Islet precursor cell (in vitro differentiated cells): ENCODE measurements around the gene FARP1.

ENCODE experiments used
- DNase-seq: peaks from one replicate; pipeline ENCODE4 v3.0.0-alpha.2; 2018

Gene FARP1

DNA sequence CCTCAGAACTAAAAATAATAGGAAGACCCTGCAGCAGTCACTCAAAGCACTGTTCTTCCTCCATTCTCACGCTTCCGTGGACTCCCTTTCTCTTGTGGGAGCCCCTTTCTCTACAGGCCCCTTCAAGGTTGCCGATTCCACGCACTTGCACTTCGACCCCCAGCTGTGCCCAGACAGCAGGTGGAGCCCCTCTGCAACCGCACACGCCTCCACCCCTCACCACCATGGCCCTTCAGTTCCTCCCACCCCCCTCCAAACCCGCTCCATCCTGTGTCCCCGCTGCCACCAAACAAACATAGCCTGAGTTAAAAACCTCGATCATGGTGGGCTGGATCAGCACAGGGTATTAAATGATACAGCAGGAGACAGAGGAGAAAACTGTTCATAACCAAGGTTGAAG lies 331.4 kb downstream of the FARP1 start:
- DNase-seq = no peak

DNA sequence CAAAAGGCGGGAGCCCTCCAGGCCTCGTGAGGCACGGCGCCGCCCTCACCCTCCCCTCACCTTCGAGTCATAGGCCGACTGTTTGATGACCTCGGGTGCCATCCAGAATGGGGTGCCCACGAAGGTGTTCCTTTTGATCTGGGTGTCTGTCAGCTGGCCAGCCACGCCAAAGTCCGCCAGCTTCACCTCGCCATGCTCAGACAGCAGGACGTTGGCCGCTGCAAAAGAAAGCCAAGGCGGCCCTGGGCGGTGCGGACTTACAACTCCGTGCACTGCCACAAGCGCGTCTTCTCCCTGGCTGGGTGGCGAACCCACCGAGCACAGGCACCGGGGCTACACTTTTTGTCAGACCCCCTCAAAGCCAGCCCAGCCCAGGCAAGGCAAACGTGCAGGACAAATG lies 331.9 kb downstream of the FARP1 start:
- no peak for DNase-seq

DNA sequence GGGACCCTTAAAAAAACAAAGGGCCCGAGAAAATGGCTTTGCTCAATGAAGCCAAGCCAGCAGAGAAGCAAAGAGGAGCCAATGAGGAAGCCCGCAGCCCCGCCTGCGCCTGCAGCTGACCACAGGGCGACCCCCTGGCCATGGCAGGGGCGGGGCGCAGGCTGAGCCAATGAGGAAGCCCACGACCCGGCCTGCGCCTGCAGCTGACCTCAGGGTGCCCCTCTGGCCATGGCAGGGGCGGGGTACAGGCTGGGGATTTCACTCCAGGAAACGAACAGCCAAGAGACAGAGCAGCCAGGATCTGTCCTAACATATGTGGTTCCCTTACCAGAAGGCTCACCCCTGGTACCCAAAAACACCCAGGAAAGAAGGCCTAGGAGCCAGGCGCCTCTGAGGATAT lies 332.6 kb downstream of the FARP1 start:
- DNase-seq = peak; percentile 82

DNA sequence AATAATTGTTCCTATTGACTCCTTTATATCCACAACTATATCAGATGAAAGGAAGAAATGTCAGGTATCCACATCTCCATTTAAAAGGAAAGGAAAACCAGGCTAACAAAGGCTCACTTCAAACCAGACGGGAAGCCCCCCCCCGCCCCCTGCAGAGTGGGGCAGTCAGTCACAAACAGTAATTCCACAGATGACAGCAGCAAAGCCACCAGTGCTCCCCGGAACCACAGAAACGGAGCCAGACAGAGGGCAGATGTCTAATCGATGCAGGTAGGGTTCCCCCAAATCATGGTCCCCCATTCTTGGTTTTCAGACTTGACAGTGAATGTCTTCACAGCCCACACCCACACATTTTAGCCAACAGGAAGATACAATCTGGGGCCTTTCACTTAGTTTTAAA lies 333.2 kb downstream of the FARP1 start:
- peak; percentile 85 for DNase-seq

DNA sequence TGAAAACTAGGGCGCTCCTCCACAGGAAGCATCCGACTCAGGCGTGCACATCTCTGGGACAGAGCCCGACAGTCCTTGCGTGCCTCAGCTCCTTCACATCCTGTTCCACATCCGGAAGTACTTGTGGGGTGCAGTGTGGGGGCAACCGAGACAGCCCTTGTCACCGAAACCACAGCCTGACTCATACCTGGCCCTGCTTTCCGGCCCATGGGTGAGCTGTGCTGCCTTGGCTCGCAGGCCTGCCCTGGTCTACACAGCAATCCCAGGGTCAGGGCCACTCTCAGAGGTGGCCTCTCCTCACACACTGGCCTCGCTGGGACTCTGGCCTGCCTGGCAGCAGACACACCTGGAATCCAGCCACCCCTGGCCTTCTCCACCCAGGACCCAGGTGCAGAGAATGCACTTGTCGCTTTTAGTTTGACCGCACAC lies 333.7 kb downstream of the FARP1 start:
- DNase-seq = peak; percentile 93

DNA sequence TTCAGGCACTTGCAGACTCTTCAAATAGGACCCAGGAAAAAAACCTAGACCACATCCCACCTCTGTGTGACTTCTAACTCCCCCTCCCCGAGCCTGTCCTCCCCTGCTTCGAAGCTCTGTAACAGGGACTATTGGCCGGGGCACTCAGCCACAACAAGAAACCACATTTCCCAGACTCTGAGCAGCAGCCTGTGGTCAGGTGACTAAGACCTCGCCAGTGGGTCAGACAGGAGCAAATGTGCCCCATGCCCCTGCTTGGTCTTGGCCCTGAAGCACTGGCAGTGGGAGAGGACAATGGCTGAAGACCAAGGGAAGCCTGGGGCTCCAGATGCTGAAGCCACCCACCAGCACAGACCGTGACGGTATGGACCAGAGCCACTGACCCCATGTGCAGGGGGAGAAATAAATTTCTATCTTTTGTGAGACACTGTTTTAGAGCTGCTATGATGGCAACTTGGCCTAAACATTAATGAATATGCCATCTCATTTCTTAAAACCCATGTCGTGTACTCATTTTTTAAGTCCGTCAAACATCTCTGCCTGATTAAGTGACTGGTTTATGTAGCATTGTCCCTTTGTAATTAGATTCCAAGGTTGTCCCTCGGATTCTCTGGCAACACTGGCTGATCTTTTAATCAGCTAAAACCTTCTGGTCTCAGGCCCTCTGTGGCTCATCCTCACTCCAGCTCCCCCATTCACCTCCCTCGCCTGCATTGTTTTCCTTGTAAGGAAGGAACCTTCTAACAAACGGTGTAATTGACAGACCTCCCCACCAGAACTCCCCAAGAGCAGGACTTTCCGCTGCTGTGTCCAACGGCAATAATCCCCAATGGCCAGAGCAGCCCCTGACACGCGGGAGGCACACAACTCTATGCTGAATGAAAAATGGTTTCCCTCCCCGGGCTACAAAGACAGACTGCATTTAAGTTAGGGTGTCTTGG lies 335.6 kb downstream of the FARP1 start:
- DNase-seq = no peak

DNA sequence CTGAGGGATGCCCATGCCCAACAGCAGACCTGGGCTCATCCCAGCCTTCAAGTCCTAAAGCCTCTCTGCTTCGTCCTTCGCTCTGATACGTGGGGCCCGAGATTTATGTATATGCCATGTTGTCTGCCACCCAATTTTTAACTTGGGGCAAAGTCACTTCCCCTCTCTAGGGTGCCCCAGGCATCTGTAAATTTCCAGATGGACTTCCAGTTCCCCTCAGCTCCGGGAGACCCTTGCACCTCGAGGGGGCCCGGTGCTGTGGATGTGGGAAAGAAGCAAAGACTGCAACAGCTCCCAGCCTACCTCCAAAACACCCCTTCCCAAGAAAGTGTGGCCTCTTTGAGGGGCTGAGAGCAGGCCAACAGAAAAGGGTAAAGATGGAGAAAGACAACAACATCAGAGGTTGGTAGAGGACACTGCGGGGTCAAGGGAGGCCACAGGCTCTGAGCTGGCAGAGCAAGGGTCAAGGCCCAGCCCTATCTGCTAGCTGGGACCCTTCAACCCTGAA lies 336.7 kb downstream of the FARP1 start:
- no peak for DNase-seq

DNA sequence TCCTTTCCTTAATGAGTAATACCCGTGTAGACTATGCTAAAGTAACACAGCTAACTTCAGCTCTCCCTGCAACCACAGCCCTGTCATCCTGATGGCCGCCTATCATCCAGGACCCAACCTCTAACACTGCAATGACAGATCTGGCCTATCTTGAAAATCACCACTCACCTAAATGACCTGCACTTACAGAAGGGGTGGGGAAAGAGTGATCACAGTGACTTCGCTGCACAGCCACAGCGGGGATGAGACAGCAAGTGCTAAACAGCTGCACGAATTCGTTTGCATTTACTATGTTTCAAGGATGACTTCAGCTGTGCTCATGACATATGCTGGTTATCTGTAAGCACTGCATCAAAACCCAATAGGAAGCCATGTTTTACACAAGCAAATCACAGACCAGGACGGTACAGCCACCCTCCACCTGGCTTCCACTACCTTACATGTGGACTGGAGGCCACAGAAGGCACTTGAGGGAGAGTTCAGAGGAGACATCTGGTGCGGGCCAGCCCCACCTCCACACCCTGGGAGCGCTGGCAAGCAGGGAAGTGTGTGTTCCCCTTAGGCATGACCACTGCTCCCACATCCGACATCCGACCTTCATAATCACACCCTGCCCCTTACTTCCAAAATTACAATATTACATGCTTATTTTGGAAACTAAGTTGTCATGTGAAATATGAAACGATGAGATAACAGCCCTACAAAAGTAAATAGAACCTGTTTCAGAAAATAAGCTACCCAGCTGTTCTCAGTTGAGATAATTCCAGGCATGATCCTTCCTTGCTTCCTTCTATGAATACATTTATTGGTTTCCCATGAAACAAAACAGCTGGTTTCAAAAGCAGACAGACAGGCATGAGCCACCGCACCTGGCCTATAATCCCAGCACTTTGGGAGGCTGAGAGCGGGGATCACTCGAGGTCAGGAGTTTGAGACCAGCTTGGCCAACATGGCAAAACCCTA lies 338.3 kb downstream of the FARP1 start:
- peak; percentile 68 for DNase-seq

DNA sequence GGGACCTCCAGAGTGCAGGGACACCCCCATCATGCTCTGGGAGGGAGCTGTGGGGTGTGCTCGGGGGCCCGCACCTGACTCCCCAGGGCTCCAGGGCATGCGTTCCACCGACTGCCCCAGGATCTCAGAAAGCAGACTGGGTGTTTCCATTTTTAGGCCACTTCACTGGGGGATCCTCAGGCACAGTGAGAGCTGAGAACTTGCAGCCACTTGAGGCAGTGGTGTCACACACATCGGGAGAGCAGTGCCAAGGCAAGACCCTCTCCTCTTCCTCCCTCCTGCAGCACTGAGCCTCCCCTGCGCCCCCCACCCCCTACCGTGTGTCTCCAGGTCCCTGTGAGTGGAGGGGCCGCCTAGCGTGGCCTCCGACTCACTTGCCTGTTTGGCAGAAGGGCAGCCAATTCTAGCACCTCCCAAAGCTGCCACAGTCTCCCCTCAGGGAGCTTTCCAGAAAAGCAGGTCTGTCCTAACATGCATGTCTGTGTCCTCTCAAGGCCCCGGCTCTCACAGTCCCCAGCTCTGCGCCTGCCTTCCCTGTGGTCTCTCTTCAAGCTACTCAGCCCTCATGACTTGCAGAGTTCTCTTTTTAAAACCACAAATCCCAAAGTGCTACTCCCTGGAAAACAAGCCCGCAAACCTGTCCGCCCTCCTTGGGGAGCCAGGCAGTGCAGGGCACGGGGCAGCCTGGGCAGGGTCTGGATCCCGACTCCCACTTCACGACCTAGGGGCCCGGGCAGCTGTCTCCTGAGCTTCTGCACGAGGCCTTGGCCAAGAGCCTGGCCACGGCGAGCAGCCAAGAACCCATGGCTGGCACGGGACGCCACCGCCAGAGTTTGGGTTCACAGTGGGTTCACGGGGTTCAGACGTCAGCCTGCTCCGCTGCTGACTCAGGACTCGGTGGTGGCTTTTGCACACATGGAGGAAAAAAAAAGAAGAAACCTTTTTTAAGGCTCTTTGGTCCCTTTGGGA lies 339.9 kb downstream of the FARP1 start:
- DNase-seq = peak; percentile 72

DNA sequence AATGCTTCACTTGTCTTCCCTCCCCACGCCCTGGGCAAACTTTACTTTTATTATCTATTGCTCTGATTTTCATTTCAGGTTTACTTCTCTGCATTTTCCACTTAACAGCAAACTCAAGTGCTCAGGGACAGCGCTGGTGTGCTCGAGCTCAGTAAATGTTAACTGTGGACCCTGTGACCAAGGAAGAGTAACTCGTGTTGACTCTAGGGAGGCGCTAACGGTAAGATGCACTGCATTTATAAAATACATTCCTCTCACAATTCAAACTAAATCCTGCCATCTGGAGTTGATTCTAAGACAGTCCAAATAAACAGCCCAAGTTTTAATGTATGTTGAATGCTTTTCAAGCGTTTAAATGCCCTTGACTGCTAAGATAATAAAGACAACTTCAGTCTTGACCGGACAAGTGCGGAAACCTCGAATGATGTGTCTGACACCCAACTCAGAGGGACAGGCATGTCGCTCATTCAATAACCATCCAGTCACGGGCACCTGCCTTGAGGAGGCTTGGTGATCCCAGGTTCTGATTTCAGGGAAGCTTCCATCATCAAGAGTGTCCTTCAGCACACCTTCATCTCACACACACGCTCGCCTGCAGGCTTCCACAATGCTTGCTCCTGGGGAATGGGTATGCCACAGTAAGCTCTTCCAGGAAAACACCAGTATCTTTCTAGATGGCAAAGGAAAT lies 340.9 kb downstream of the FARP1 start:
- no peak for DNase-seq

DNA sequence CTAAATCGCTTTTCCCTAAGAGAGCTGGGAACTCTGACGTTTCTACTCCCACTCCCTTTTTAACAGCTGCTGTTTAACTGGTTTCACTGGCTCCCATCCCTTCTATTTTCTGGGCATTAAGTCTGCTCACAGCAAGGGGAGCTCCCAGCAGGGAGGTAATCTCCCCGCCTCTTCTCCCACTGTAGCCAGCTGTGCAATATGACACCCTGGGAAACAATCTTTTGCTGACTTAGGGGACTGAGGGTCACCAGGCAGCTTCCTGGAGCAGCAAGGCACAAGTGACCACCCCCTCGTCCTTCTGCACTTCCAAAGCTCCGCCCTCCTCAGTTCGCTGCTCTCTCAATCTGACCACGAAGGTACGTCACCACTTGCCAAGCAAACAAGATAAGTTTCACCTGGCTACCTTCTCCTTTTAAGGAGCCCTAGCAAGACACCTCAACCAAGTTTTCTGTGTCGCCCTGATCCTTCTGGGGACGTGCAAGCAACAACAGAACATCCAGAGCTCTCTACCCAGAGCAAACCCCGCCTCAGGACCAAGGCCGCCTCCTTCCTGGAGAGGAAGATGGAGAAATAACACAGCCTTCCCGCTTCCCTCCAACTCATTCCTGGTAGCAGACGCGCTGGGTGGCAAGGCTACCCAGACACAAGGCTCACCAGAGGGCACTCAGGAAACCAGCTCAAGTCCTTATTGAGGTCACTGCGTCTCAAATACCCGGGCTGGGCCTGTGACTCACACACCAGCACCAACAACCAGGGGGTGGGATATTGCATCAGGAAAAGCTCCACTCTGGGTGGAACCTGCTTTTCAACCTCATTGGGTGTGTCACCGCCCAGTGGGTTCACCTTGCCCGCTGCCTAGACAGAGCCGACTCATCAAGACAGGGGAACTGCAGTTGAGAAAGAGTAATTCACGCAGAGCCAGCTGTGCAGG lies 341.7 kb downstream of the FARP1 start:
- DNase-seq = peak; percentile 99

DNA sequence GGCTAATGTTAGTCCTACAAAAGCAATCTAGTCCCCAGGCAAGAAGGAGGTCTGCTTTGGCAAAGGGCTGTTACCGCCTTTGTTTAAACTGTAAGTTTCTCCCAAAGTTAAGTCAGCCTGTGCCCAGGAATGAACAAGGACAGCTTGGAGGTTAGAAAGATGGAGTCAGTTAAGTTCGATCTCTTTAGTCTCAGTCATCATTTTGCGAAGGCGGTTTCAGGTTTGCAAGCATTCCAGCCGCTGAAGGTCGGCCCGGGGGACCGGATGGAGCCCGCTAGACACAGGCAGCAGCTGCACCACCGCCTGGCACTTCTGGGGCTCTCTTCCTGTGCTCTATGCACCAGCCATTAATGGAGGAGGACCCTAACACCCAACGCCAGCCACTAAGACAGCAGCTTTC lies 342.7 kb downstream of the FARP1 start:
- DNase-seq = peak; percentile 54

DNA sequence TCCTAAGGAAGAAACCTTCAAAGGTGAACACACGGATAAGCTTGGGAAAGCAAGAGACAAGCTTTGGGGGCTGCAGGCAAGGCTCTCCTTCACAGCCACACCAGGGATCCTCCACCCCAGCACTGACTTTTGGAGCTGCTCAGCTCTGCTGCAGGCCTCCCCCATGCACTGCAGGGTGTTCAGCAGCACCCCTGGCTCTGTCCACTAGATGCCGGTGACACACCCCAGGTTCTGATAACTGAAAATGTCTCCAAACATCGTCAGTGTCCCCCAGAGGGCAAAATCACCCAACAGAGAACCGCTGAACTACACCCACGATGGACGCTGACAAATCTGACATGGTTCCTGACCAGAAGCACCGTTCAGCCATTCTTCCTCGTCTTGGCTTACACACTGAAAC lies 343.5 kb downstream of the FARP1 start:
- DNase-seq = peak; percentile 46

DNA sequence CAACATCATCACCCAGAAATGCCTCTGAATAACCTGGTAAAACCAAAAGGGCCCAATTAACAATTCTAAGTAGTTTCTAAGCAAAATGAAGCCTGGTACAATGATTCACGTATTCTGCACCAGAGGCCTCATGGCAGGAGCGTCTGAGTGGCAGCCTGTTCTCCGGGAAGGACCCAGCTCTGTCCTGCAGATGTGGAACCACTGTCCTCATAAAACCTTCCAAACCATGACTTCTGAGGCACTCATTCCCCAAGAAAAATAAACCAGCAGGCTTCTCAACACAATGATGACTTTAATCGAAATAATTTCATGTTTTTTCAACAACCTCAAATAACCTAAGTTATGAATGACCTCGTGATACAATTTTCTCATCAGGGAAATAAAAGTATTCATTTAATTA lies 344.1 kb downstream of the FARP1 start:
- DNase-seq = peak; percentile 28

DNA sequence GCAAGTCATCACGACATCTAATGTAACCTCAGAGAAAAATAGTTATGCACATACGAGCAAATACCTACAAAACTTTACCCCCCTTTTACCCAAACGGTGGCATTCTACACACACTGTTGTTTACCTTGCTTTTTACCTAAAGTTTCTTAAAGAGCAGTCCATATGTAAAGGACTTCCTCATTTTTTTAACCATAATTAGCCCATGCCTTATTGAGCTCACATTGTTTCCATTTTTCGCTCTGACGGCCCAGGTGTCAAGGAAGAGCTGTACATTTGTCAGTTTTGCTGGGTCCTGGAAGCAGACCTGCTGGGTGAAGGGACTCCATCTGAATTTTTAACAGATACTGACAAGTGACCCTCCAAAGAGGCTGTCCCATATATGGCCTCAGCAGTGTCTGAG lies 344.6 kb downstream of the FARP1 start:
- DNase-seq = peak; percentile 9

DNA sequence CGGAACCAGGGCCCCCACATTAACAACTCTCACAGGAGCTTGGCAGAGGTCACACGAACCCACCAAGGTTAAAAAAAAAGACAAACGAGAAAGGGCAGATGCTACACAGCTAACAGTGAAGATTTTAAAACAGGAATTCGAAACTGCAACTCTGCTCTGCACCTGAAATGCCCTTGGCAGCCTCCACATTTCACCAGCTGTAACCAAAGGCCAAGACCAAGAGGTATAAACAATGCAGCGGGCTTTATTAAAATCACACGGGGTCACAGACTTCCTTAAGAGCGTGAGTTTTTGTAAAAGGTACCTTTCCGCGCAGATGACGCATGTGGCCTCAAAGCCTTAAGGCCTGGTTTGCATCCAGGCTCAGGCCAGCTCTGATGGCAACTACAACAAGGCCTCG lies 345.8 kb downstream of the FARP1 start:
- no peak for DNase-seq

DNA sequence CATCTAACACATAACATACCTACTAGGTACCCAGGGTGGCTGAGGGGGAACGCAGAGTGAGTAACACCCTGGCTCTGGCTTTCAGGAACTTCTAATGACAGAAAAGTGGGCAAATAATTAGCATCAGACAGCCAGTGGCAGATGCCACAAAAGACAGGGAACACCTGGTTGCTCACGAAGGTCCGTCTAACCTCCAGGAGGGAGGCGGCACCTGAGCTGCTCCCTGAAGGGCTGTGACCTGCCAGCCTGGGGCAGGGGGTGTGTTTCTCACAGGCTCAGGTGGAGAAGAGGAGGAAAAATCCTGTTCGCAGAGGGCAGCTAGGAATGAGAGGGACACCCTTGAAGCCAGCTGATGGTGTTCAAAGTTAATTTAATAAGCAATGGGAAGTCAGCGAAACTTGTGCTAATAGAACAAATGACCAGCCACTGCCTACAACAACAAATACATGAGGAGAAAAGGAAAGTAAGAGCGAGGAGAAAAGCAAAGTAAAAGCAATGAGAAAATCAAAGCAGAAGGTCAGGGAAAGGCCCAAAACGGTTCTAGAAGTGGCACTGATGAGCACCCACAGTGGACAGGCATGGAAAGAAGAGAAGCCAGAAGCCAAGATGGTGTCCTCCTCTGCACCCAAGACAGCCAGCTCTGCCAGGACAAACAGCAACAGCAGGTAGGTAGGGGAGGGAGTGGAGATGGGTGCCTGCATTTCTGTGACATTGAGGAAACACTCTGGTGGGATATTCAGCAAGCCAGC lies 346.7 kb downstream of the FARP1 start:
- DNase-seq = peak; percentile 53

DNA sequence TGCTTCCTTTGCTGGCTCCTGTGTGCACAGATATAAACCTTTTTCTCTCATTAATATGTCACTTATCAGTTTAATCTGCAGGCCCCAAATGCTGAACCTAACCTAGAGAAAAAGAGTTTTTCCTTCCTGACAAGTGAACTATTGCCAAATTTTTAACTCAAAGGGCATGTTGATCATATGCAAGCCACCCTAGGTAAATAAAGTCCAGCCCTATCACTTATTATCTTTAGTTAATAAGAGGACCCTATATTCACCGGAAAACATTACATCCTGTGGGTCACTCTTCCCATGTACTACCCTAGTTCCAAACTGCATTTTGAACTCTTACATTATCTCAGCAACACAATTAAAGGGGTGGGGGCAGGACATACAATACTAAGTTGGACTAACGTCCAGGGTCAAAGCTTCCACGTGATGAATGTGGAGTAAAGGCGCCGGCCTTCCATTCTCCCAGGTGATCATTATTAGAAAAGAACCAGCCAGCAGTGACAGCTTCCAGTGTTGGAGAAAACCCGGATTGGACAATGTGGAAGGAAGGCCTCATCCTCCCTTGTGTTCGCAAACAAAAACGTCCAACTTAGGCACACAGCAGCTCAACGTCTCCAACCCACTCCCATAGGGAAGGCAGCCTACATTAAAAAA lies 347.4 kb downstream of the FARP1 start:
- DNase-seq = peak; percentile 18

DNA sequence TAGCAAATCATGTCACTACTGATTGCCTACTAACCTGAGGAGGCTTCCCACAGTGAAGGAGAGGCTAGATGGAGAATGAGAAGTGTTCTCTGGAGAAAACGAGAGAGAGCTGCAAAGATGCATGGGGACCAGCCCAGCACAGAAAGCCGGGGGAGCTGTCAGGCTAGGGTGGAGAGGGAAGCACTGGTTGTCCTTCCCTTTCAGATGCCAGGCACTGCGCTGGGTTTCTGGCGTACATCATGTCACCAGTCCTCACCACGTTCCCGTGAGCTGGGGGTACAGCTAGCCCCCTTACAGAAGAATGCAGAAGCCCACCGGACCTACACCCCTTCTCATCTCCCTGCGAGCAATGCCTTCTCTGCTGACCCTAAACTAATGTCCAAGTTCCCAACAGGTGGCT lies 348.0 kb downstream of the FARP1 start:
- DNase-seq = peak; percentile 40
